ENCODE results near the gene PPP1R14D.

GRCh38 chr15:40775007-40775406 is 53.5 kb downstream of the PPP1R14D start:
- TF ChIP-seq FOXM1 (IDR thresholded peaks at IDR 0.05; ENCODE audit: borderline replicate concordance, low read depth) (no peak), CREB1 (IDR thresholded peaks at IDR 0.05; ENCODE audit: low read depth) (no peak), ZBTB7A (IDR thresholded peaks at IDR 0.05; ENCODE audit: low read depth) (no peak), TAF1 (IDR thresholded peaks at IDR 0.05; ENCODE audit: low read depth) (no peak), YY1 (IDR thresholded peaks at IDR 0.05; ENCODE audit: low read depth) (no peak), EP300 (IDR thresholded peaks at IDR 0.05; ENCODE audit: borderline replicate concordance) (no peak), NFIC (IDR thresholded peaks at IDR 0.05) (no peak), MAX (IDR thresholded peaks at IDR 0.05) (no peak), RAD21 (IDR thresholded peaks at IDR 0.05; ENCODE audit: low read depth) (no peak), TEAD4 (IDR thresholded peaks at IDR 0.05) (no peak), REST (IDR thresholded peaks at IDR 0.05; ENCODE audit: low read depth) (no peak), CEBPB (IDR thresholded peaks at IDR 0.05) (no peak), TCF12 (IDR thresholded peaks at IDR 0.05; ENCODE audit: low read depth) (no peak)

Data from Ishikawa (cell line).